Activated CD4-positive, alpha-beta memory T cell treated with anti-CD3 and anti-CD28 coated beads, Interleukin-2, amount 10 ng/mL, durations not matched to agents 7 days and 5 days (primary cell): ENCODE results near the gene UTY. TPM values are rescaled to one million over a fixed set of nuclear protein-coding genes. Genes with fewer than 3 reads are reported as not detected.

ENCODE experiments used
- CTCF ChIA-PET: fragments of 350-600 bp; sonication (Branson Sonifier 250); formaldehyde crosslinking; loops from one replicate; lab custom pipeline; 2021; ENCODE audit warnings: antibody characterized with exemption, inconsistent platforms; lab: Charles Lee
- POLR2A ChIA-PET: fragments of 350-600 bp; sonication (Branson Sonifier 250); formaldehyde crosslinking; loops from one replicate; lab custom pipeline; 2021; ENCODE audit warnings: antibody characterized with exemption; lab: Charles Lee
- DNase-seq: peaks from one replicate; pipeline ENCODE4 v3.0.0-alpha.2; 2020
- H3K27ac Mint-ChIP-seq: one replicate; pipeline ENCODE4 v1.8.0; 2021; ENCODE audit warnings: mild to moderate bottlenecking, mixed read lengths
- H3K27me3 Mint-ChIP-seq: one replicate; pipeline ENCODE4 v1.8.0; 2021; ENCODE audit warnings: mixed read lengths
- H3K36me3 Mint-ChIP-seq: one replicate; pipeline ENCODE4 v1.8.0; 2021; ENCODE audit warnings: low read depth, mixed read lengths
- H3K4me1 Mint-ChIP-seq: one replicate; pipeline ENCODE4 v1.8.0; 2021; ENCODE audit warnings: mixed read lengths
- H3K4me3 Mint-ChIP-seq: one replicate; pipeline ENCODE4 v1.8.0; 2021; ENCODE audit warnings: mild to moderate bottlenecking, mixed read lengths
- H3K9me3 Mint-ChIP-seq: one replicate; pipeline ENCODE4 v1.8.0; 2021; ENCODE audit warnings: mixed read lengths
- total RNA-seq, 2 experiments: library from RNA; stranded (reverse); gene quantifications; one replicate each; pipeline ENCODE4 v1.2.3, GENCODE V29; 2021

UTY gene
- total RNA-seq, 2 experiments from 2014 or later = 26.0 to 27.0 TPM

GRCh38 chrY:13250421-13250820, 229.4 kb downstream of the UTY start:
- ChIA-PET POLR2A (no interaction called here), CTCF (interaction anchor here (0.6 kb wide), 1 partner anchor 339 kb away, joined by 3 read pairs; no protein-coding TSS in a partner anchor)
- Mint-ChIP-seq H3K4me1 (no peaks in the 10 kb centered on the region), H3K9me3 (no peaks in the 10 kb centered on the region), H3K4me3 (no peak overlapping the region), H3K27ac (no peak overlapping the region), H3K27me3 (no peaks in the 10 kb centered on the region), H3K36me3 (peaks cover 13% of the 10 kb centered on the region)
- no peak for DNase-seq

GRCh38 chrY:13243716-13244115, 236.1 kb downstream of the UTY start:
- peaks cover 26% of the 10 kb centered on the region for H3K36me3 Mint-ChIP-seq
- peaks cover 3% of the 10 kb centered on the region for H3K9me3 Mint-ChIP-seq
- no peak for DNase-seq
- H3K4me1 Mint-ChIP-seq = no peaks in the 10 kb centered on the region
- no peaks in the 10 kb centered on the region for H3K27me3 Mint-ChIP-seq
- no peak overlapping the region for H3K27ac Mint-ChIP-seq
- CTCF ChIA-PET = no interaction called here
- POLR2A ChIA-PET = no interaction called here
- no peak overlapping the region for H3K4me3 Mint-ChIP-seq

- no peaks in the 10 kb centered on the region for H3K27me3 Mint-ChIP-seq
- ChIA-PET POLR2A (no interaction called here), CTCF (no interaction called here)
- H3K36me3 Mint-ChIP-seq = peaks cover 35% of the 10 kb centered on the region
- H3K4me1 Mint-ChIP-seq = no peaks in the 10 kb centered on the region
- DNase-seq = no peak
- no peak overlapping the region for H3K27ac Mint-ChIP-seq
- peaks cover 5% of the 10 kb centered on the region for H3K9me3 Mint-ChIP-seq
- no peak overlapping the region for H3K4me3 Mint-ChIP-seq
These were observed 245.9 kb downstream of the UTY start for GRCh38 chrY:13233901-13234300.

- ChIA-PET CTCF (no interaction called here), POLR2A (no interaction called here)
- Mint-ChIP-seq H3K27me3 (no peaks in the 10 kb centered on the region), H3K36me3 (peaks cover 27% of the 10 kb centered on the region), H3K27ac (no peak overlapping the region), H3K4me1 (no peaks in the 10 kb centered on the region), H3K4me3 (no peak overlapping the region), H3K9me3 (peaks cover 5% of the 10 kb centered on the region)
- DNase-seq = no peak
These were observed 246.7 kb downstream of the UTY start for GRCh38 chrY:13233118-13233517.

GRCh38 chrY:13227354-13227953, 252.4 kb downstream of the UTY start:
- Mint-ChIP-seq H3K9me3 (no peaks in the 10 kb centered on the region), H3K36me3 (no peaks in the 10 kb centered on the region), H3K27me3 (no peaks in the 10 kb centered on the region), H3K4me1 (no peaks in the 10 kb centered on the region), H3K4me3 (no peak overlapping the region), H3K27ac (no peak overlapping the region)
- ChIA-PET POLR2A (no interaction called here), CTCF (no interaction called here)
- DNase-seq = no peak

- H3K27me3 Mint-ChIP-seq = no peaks in the 10 kb centered on the region
- no peak for DNase-seq
- H3K4me3 Mint-ChIP-seq = no peak overlapping the region
- CTCF ChIA-PET = no interaction called here
- no peaks in the 10 kb centered on the region for H3K36me3 Mint-ChIP-seq
- H3K9me3 Mint-ChIP-seq = no peaks in the 10 kb centered on the region
- POLR2A ChIA-PET = no interaction called here
- no peaks in the 10 kb centered on the region for H3K4me1 Mint-ChIP-seq
- no peak overlapping the region for H3K27ac Mint-ChIP-seq
These were observed 268.7 kb downstream of the UTY start for GRCh38 chrY:13210961-13211646.

GRCh38 chrY:13205214-13205613, 274.6 kb downstream of the UTY start:
- H3K4me3 Mint-ChIP-seq = no peak overlapping the region
- no peaks in the 10 kb centered on the region for H3K27me3 Mint-ChIP-seq
- no peaks in the 10 kb centered on the region for H3K4me1 Mint-ChIP-seq
- no peaks in the 10 kb centered on the region for H3K9me3 Mint-ChIP-seq
- no peaks in the 10 kb centered on the region for H3K36me3 Mint-ChIP-seq
- no peak overlapping the region for H3K27ac Mint-ChIP-seq
- CTCF ChIA-PET = no interaction called here
- POLR2A ChIA-PET = no interaction called here
- DNase-seq = no peak

Other genes starting within 250 kb of the UTY start
- 1 to 10 TPM in 1 of 2 experiments, under 1 TPM in 1; 0.88 to 1.2 TPM for gene TMSB4Y, start 223.9 kb upstream of the UTY start, total RNA-seq